DMS 273 (cell line): ENCODE results near the gene HSP90AA1.
"Not testable (repeated sequence)": the region's sequence is repeated elsewhere in the genome, so short reads cannot be mapped to it uniquely, and the experiment has no call there.

Experiments
- DNase-seq: peaks from one replicate; lab custom pipeline; 2025; ENCODE audit not compliant: unreplicated experiment; lab: John Stamatoyannopoulos, UW

Gene HSP90AA1

DNA sequence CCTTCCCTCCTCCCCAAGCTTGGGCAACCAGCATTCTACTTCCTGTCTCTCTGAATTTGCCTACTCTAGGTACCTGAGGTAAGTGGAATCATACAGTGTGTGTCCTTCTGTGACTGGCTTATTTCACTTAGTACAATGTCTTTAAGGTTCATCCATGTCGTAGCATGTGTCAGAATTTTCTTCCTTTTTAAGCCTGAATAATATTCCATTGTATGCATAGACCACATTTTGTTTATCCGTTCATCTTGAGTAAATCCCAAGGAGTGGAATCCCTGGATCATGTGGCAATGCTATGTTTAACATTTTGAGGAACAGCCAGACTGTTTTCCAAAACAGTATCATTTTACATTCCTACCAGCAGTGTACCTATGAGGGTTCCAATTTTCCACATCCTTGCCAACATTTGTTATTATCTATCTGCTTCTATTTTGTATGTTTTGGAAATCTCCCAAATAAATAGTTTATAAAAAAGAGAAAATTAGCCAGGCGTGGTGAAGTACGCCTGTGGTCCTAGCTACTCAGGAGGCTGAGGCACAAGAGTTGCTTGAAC is 12.4 kb downstream of the HSP90AA1 start:
- DNase-seq = no peak

DNA sequence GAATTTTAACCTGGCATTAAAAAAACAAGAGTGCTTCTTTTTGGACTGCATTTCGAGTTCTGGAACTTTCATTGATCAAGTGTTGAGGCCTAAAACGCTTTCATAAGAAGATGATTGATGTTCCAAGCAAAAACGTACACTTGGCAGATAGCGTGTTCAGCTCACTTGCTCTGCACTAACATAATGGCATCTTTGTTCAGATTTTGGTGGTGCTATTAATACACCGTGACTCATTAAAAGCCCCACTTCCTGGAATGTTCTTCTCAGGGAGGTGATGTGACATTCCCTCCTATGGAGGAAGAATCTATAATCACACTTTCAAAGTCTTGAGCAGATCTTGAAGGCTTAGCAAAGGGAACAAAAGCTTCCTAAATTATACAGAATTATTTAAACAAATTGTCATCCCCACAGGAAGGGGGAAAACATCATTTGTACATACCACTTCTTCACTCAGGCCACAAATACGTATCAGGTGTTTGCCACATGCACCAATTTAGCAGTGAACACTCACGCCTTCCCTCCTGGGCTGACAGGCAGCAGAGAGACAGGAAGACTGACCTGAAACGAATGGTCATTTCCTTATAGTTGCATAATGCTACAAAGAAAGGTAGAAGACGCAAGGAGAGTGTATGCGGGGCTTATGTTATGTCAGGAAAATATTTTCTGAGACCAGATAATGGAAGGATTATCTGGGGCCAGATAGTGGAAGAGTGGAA is 15.4 kb downstream of the HSP90AA1 start:
- DNase-seq = no peak

DNA sequence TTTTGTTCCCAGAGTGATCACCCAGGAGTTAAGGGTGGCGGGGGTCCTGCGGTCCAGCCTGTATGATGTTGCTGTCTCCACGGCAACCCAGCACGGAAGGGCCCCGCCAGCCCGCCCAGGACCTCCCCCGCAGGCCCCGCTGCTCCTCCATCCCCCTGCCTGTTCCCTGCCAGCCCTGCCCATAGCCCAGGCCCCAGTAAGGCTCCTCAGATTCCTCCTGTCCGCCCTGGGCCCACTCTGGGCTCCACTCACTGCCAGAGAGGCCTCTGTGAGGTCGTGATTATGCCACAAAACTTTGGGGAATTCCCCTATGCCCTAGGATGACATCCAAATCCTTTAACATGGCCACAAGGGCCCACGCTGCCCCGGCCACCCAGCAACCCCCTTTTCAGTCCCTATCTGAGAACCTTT is 20.8 kb downstream of the HSP90AA1 start:
- no peak for DNase-seq

DNA sequence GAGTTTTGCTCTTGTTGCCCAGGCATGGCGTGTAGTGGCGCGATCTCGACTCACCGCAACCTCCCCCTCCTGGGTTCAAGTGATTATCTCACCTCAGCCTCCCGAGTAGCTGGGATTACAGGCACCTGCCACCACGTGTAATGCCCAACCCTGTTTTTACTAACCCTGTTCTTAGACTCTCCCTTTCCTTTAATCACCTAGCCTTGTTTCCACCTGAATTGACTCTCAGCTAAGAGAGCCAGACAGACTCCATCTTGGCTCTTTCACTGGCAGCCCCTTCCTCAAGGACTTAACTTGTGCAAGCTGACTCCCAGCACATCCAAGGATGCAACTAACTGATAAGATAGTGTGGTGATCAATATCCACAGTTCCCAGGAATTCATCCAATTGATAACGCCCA is 22.3 kb downstream of the HSP90AA1 start:
- DNase-seq = not testable (repeated sequence)

DNA sequence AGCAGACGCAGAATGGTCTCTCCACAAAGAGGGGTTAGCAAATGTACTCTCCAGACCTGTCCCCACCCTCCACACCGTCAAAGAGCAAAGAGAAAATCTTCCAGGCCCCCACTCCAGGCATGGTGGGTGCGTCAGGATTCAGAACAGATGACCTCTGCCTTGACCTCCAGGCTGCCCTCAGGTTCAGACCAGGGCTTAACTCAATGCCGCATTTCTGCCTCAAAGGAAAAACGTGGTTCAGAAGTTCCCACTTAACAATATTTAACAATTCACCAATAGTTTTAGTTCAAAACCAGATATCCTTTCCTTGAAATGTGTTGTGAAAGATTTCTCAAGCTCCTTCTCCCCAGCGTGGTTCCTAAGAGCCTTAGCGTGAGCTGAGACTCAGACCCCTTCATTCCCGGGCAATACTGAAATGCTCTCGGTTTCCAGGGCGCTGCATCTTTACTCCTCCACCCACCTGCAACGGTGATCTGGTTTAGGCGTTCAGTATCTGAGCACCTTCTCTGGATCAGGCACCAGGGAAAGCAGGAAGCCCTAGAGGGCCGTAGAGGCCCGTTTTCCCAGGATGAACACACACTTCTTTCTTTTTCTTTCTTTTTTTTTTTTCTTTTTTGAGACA is 22.9 kb downstream of the HSP90AA1 start:
- DNase-seq = no peak

DNA sequence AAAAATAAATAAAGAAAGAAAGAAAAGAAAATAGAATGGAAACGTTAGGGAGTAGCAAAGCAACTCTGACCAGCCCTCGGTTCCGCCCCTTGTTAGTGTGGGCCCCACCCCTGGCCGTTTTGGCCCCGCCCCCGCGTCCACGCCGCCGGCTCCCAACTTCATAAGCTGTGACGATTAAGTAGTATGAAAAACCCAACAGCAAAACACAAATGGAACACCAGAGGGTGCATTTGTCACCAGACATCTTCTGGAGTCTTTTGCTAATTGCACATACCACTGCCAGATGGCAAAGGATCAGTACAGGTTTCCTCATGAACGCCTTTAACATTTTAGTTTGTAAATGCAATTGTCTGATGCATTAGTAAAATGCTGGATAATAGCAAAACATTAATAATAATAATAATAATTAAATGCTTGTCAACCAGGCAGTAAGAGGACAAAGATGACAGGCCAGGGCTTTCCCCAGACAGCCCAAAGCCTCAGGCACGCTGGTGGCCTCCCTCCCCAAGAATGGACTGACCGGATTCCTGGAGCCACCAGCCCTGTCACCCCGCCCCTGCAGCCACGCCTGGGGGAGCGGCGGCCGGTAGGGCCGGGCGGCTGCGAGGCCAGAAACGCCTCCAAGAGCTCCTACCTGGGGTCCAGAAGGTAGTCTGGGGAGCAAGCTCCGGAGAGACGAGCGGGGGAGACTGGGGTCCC is 23.6 kb downstream of the HSP90AA1 start:
- DNase-seq = peak; percentile 96

DNA sequence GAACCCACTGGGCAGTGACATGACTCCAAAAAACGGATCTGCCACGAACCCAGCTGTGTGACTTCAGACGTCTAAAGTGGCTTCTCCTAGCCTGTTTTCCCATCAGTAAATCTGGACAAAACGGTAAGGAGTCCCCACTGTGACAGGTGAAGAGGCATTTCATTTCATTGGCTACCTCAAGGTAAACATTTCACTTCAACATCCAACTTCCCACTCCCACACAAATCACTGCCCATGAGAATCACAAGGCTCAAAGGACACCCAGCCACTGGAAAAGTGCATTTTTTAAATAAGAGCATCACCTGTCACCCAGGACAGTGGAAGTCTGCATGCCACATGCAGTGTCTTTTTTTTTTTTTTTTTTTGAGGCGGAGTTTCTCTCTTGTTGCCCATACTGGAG is 27.9 kb downstream of the HSP90AA1 start:
- no peak for DNase-seq

DNA sequence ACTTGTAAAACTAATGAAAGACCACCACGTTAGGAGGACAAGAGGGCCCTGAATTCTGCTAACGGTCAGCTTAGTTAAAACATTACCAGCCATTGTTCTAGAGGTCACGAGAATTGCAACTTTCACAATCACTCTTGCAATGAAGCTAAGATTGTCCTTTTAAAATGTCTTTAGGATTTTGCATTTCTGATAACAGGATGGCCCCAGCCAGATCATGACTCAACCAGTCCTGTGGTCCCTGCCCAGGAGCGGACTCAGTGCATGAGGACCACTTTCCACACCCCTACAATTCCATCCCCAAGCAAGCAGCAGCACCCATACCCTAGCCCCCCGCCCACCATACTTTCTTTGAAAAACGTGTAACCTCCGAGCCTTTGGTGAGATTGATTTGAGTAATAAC is 28.7 kb downstream of the HSP90AA1 start:
- no peak for DNase-seq

DNA sequence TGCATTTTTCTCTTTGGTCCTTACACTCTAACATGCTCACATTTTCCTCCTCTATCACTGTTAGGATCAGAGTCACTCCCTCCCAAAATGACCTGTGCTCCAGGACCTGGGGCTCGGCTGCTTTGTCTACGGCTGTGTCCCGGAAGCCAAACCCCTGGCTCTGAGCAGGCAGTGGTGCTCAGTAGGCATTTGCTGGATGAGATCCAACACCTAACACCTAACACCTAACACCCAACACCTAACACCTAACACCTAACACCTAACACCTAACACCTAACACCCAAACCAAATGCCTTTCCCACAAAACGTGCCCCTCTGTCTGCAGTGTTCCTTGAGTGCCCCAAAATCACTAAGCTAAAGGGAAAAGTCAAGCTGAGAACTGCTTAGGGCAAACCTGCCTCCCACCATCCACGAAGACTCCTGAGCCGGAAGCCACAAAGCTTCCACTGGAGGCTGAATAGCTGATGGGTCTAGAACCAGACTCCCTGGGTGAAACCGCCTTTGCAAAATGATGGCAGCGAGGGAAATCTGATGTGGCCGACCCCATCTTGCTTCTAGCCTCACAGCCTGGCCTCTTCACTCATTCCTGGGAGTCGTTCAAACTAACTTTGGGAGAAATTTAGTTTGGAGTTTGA is 29.2 kb downstream of the HSP90AA1 start:
- no peak for DNase-seq

DNA sequence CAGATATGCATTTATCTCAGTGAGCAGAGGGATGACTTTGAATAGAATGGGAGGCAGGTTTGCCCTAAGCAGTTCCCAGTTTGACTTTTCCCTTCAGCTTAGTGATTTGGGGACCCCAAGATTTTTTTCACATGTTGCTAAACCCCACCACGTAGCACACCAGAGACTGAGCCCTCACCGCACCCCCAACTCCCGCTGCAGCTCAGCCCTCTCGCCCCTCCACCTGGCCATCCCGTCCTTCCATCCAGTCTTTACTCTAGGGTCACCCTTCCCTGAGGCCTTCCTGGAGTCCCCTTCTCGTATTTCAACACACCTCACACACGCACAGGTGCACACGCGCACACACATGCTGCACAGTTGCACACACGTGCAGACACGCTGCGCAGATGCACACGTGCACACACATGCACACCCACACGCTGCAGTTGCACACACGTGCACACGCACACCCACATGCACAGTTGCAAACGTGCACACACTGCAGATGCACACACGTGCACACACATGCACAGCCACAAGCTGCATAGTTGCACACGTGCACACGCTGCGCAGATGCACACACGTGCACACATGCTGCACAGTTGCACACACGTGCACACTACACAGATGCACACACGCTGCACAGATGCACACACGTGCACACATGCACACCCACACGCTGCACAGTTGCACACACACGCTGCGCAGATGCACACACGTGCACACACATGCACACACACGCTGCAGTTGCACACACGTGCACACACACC is 30.0 kb downstream of the HSP90AA1 start:
- DNase-seq = no peak

DNA sequence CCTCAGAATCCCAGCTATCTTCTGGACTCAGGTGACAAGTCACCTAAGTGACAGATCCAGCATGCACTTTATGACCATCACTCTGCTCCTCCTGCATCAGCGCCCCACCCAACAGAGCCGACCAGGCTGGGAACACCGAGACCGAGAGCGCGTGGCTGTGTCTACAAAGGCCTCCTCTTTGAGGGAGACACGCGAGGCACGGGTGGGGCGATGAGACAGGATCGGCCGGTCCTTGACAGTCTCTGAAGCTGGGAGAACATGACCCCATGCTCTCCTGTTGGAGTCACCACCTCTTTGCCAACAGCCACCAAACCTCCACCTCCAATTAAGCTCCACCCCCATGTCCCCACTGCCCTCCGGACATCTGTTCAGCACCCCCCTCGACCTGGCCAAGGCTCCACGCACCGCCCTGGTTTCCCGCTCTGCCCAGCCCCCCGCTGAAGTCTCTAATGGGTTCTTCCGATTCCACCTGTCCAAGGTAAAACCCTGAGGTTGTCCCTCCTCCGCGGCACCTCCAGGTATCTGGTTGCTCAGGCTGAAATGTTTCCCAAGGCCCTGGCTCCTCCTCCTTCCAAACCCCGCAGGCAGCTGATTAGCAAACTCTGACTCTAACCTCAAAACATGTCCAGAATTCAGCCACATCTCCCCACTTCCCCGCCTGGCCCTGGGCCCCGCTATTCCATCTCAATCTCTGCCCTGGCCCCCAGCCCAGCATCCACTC is 31.5 kb downstream of the HSP90AA1 start:
- DNase-seq = no peak

DNA sequence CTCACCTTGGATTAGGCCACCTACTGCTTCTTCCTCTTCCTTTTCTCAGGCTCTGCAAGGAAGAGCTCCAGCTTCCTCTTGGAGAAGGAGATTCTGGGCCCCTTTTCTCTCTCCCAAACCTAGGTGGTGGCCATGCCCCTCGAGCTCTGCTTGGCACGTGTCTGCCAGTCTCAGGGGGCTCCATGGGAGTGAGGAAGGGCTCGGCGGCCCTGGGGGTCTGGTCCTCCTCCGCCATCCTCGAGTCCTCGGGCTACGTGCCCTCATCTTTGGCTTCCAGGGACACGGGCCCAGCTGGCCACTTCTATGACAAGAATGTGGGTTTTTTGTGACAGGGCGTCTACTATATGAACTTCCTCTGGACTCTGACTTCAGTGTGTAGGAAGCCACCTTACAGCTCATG is 34.3 kb downstream of the HSP90AA1 start:
- DNase-seq = no peak

DNA sequence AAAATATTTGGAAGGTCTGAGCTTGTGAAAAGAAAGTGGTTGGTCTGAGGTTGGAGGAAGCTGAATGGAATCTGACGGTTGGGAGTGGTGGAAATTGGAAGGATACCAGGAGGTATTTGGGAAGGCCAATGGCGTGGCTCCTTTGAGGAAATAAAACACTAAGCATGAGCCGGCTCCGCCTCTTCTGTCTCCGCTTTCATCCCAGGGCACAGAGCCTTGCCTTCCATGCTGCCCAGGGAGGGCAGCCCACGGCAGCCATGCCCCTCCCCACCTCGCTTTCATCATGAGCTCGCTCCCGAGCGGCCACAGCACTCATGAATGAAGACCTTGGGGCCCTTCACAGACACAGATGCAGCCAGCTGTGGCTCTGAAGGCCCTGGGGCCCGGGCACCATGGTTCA is 36.2 kb downstream of the HSP90AA1 start:
- no peak for DNase-seq

DNA sequence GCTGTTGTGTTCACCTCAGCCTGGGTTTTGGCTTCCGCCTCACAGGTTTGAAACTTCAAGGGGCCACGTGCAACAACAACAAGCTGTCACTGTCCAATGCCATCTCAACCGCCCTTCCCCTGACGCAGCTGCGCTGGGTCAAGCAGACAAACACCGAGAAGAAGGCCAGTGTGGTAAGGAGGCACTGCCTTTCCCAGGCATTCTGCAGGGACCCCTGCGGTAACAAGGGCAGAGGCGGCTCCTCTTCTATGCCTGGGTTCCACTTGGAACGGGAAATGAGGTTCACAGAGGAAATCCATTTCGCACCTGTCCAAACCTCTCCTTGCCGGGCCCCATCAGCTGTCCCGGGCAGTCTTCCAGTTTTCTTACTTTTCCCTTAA is 36.8 kb downstream of the HSP90AA1 start:
- DNase-seq = no peak

DNA sequence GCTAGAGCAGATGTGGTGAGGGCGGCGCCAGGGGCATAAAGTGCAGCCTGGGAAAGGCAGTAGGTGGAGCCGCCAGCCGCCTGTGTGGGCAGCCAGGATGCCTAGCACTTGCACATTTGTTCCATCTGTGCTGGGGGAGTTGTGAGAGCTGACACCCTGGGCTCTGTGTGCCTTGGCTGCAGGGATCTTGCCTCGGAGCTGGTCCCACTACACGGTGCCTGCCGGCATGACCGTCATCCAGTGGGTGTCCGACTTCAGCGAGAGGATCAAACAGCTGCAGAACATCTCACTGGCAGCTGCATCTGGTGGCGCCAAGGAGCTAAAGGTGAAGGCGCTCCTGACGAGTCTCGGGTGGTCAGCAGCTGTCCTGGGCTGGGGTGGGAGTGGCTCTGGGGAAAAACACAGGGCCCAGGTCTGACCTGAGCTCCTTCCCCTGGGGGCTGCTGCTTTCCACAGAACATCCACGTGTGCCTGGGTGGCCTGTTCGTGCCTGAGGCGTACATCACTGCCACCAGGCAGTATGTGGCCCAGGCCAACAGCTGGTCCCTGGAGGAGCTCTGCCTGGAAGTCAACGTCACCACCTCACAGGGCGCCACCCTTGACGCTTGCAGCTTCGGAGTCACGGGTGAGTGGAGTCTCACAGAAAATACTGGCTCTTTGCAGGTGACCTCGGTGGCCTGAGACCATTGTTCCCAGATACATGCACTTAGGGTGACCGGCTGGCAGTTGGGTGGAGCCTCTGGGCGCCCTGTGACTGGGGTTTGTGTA is 37.4 kb downstream of the HSP90AA1 start:
- peak; percentile 51 for DNase-seq

DNA sequence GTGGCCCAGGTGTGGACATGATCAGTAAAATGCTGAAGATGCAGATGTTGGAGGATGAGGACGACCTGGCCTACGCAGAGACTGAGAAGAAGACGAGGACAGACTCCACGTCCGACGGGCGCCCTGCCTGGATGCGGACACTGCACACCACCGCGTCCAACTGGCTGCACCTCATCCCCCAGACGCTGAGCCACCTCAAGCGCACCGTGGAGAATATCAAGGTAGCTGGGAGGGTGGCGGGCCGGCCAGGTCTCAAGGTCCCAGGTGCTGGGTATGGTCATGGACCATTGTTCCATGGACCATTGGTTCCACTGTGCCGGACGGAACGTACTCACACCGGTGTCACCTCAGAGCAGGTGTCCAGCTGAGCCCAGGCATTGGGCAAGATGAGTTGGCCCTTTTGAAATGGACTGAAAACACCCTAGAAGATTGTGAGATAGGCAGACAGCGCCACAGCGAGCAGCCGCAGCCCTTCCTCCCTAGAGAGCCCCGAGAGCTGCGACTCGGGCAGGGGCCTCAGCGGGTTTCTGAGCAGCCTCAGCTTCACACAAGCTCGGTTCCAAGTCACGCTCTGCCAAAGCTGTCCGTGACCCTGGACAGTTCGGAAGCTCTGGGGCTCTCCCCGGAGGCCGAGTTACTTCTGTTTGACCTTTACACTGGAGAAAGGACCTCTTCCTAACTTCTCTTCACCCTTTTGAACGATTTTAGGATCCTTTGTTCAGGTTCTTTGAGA is 38.9 kb downstream of the HSP90AA1 start:
- no peak for DNase-seq

DNA sequence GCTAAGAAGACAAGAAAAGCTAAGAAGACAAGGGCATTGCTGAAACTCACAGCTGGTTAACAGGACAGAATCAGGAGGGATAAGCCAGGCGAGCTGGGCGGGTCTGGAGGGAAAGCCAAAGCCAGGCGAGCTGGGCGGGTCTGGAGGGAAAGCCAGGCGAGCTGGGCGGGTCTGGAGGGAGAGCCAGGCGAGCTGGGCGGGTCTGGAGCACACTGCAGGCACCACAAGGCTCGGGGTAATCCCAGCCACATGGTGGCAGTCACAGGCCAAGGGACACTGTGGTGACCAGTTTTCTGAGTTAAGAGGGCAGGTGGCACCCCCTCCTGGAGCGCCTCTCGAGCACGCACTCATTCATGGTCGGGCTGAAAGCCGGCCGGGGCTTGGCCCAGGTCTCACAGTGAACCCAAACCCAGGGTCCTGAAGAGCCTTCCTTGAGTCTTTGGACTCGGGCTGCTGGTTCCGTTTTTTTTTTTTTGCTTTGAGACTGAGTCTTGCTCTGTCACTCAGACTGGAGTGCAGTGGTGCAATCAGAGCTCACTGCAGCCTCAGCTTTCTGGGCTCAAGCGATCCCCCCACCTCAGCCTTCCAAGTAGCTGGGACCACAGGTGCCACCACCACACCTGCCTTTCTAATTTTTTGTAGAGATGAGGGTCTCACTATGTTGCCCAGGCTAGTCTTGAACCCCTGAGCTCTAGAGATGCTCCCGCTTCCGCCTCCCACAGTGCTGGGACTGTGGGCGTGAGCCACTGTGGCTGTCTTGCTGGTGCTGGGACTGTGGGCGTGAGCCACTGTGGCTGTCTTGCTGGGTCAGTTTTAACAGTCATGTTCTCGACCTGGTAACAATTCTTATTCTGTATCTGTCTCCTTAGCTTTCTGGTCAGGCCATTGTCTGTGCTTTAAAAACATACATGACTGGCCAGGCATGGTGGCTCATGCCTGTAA is 40.2 kb downstream of the HSP90AA1 start:
- peak; percentile 76 for DNase-seq

DNA sequence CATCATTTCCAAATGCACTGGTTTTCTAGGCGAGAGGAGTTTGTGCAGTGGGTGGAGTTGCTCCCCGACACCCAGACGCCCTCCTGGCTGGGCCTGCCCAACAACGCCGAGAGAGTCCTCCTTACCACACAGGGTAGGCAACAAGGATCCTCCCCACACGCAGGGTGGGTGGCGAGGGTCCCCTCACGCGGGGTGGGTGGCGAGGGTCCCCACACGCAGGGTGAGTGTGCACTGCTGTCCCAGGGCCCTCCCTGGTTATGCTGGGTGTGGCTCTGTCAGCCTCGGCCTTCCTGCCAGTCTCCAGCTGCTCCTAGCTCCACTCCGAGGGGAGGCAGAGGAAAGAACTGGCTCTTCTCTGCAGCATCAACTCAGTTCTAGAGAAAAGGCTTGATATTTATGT is 42.3 kb downstream of the HSP90AA1 start:
- no peak for DNase-seq
